Progenitor cell of endocrine pancreas (in vitro differentiated cells): ENCODE measurements around the gene SYTL3. TPM values are rescaled to one million over a fixed set of nuclear protein-coding genes. Genes with fewer than 3 reads are reported as not detected.

ENCODE experiments used
- DNase-seq: peaks from one replicate; pipeline ENCODE4 v3.0.0; 2021; ENCODE audit warnings: low spot score; ENCODE audit not compliant: unreplicated experiment
- H3K27ac Mint-ChIP-seq: 2 replicates; pipeline ENCODE4 v1.8.0; 2021; ENCODE audit warnings: mild to moderate bottlenecking, moderate library complexity, mixed read lengths
- H3K27me3 Mint-ChIP-seq: 2 replicates; pipeline ENCODE4 v1.8.0; 2021; ENCODE audit warnings: mixed read lengths
- H3K36me3 Mint-ChIP-seq: 2 replicates; pipeline ENCODE4 v1.8.0; 2022; ENCODE audit warnings: mixed read lengths; ENCODE audit not compliant: insufficient read depth
- H3K4me1 Mint-ChIP-seq: 2 replicates; pipeline ENCODE4 v1.8.0; 2021; ENCODE audit warnings: low read depth, mixed read lengths
- H3K4me3 Mint-ChIP-seq: 2 replicates; pipeline ENCODE4 v1.8.0; 2021; ENCODE audit warnings: low read depth, mild to moderate bottlenecking, moderate library complexity, mixed read lengths
- H3K9me3 Mint-ChIP-seq: 2 replicates; pipeline ENCODE4 v1.8.0; 2021; ENCODE audit warnings: low read depth, mixed read lengths
- total RNA-seq: library from RNA; stranded (reverse); gene quantifications from 2 replicates; pipeline ENCODE4 v1.2.1, GENCODE V29; 2021
- TF ChIP-seq, protein P1 (sequence below): fragments of 200-600 bp; sonication (generic); IDR thresholded peaks from one replicate; pipeline ENCODE4 v1.5.0; 2021; ENCODE audit warnings: antibody characterized with exemption, mild to moderate bottlenecking; ENCODE audit not compliant: unreplicated experiment

SYTL3 gene
- total RNA-seq, 1 donor from 2014 or later, result 2.1 TPM

DNA sequence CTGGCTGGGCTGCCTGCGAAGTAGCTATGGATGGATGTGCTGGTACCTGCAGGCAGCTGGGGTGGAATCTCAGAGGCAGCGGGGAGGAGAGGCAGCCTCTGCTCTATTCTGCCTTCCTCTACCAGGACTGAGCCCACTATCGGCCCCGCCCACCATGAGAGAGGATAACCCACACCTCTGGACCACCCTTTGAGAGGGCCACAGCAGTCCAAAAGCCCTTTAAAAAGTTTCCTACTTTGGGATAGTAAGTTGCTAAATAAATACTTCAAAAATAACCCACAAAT is 133.3 kb downstream of the SYTL3 start:
- DNase-seq, result no peak
- TF ChIP-seq, protein P1, sequence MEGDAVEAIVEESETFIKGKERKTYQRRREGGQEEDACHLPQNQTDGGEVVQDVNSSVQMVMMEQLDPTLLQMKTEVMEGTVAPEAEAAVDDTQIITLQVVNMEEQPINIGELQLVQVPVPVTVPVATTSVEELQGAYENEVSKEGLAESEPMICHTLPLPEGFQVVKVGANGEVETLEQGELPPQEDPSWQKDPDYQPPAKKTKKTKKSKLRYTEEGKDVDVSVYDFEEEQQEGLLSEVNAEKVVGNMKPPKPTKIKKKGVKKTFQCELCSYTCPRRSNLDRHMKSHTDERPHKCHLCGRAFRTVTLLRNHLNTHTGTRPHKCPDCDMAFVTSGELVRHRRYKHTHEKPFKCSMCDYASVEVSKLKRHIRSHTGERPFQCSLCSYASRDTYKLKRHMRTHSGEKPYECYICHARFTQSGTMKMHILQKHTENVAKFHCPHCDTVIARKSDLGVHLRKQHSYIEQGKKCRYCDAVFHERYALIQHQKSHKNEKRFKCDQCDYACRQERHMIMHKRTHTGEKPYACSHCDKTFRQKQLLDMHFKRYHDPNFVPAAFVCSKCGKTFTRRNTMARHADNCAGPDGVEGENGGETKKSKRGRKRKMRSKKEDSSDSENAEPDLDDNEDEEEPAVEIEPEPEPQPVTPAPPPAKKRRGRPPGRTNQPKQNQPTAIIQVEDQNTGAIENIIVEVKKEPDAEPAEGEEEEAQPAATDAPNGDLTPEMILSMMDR, result no peak
- peaks cover 45% of the 10 kb centered on the region for H3K4me1 Mint-ChIP-seq
- peaks cover 63% of the 10 kb centered on the region for H3K36me3 Mint-ChIP-seq
- no peaks in the 10 kb centered on the region for H3K27me3 Mint-ChIP-seq
- peak overlapping the region; percentile 97 for H3K27ac Mint-ChIP-seq
- no peak overlapping the region for H3K4me3 Mint-ChIP-seq
- no peaks in the 10 kb centered on the region for H3K9me3 Mint-ChIP-seq

DNA sequence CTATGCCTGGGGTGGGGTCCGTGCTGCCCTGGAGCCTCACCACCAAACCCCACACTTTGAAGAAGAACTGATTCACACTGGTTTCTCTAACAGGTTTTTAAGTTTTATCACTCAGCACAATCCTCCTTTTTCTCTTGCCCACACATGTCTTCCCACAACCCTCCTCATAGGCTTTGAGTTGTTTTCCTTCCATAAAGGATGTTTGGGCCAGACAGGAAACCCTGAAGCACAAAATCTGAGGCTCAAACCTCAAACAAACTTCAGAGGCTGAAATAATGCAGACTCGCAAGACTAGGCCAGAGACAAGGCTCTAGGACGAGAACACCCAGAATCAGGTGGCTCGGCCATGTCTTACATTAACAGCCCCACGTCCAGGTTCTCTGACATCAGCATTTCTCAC is 134.0 kb downstream of the SYTL3 start:
- TF ChIP-seq, protein P1, result no peak
- H3K36me3 Mint-ChIP-seq, result peaks cover 62% of the 10 kb centered on the region
- no peaks in the 10 kb centered on the region for H3K9me3 Mint-ChIP-seq
- DNase-seq, result no peak
- H3K4me3 Mint-ChIP-seq, result no peak overlapping the region
- H3K4me1 Mint-ChIP-seq, result peaks cover 46% of the 10 kb centered on the region
- H3K27me3 Mint-ChIP-seq, result no peaks in the 10 kb centered on the region
- H3K27ac Mint-ChIP-seq, result peak overlapping the region; percentile 49

- no peak for DNase-seq
- TF ChIP-seq, protein P1, result no peak
- Mint-ChIP-seq H3K27me3 (no peaks in the 10 kb centered on the region), H3K4me3 (no peak overlapping the region), H3K9me3 (no peaks in the 10 kb centered on the region), H3K36me3 (peaks cover 60% of the 10 kb centered on the region), H3K4me1 (peaks cover 43% of the 10 kb centered on the region), H3K27ac (peak overlapping the region; percentile 90)
These were observed 134.7 kb downstream of the SYTL3 start for GRCh38 chr6:158784505-158784904.

GRCh38 chr6:158785036-158785435 is 135.2 kb downstream of the SYTL3 start:
- DNase-seq, result no peak
- Mint-ChIP-seq H3K36me3 (peaks cover 60% of the 10 kb centered on the region), H3K4me1 (peaks cover 44% of the 10 kb centered on the region), H3K27ac (peak overlapping the region; percentile 59), H3K9me3 (no peaks in the 10 kb centered on the region), H3K27me3 (no peaks in the 10 kb centered on the region), H3K4me3 (no peak overlapping the region)
- TF ChIP-seq, protein P1, result no peak

- peak overlapping the region; percentile 87 for H3K27ac Mint-ChIP-seq
- no peaks in the 10 kb centered on the region for H3K9me3 Mint-ChIP-seq
- no peak for DNase-seq
- no peaks in the 10 kb centered on the region for H3K27me3 Mint-ChIP-seq
- TF ChIP-seq, protein P1, result no peak
- peaks cover 34% of the 10 kb centered on the region for H3K4me1 Mint-ChIP-seq
- H3K36me3 Mint-ChIP-seq, result peaks cover 54% of the 10 kb centered on the region
- no peak overlapping the region for H3K4me3 Mint-ChIP-seq
These were observed 136.9 kb downstream of the SYTL3 start for GRCh38 chr6:158786645-158787304.
